Measurements from ENCODE around the gene HLF. TPM values are rescaled to one million over a fixed set of nuclear protein-coding genes. Genes with fewer than 3 reads are reported as not detected.

The HLF gene
- total RNA-seq, 1 donor from 2014 or later: 0.69 TPM

GRCh38 chr17:55259684-55260111, 5.1 kb upstream of the HLF start:
- ChIA-PET CTCF (no interaction called here), POLR2A (no interaction called here)
- DNase-seq (no peak), ATAC-seq (ENCODE audit: low read depth) (no peak)
- Mint-ChIP-seq H3K4me3 (no peak overlapping the region), H3K36me3 (ENCODE audit: low read depth) (no peaks in the 10 kb centered on the region), H3K4me1 (peaks cover 14% of the 10 kb centered on the region), H3K9me3 (peaks cover 8% of the 10 kb centered on the region), H3K27me3 (peaks cover 64% of the 10 kb centered on the region), H3K27ac (no peak overlapping the region)
- intact Hi-C loops (cut with micrococcal nuclease): loop anchor here (10.0 kb wide), 2 partner anchors 295 to 495 kb away; partner anchors contain the start of genes COX11, PCTP and STXBP4
- TF ChIP-seq CTCF (IDR thresholded peaks at IDR 0.05): no peak

GRCh38 chr17:55261311-55261710, 3.4 kb upstream of the HLF start:
- intact Hi-C loops (cut with micrococcal nuclease): loop anchor here (10.0 kb wide), 2 partner anchors 297 to 493 kb away; partner anchors contain the start of genes COX11, PCTP and STXBP4
- TF ChIP-seq CTCF (IDR thresholded peaks at IDR 0.05): no peak
- H3K27me3 Mint-ChIP-seq: peaks cover 65% of the 10 kb centered on the region
- CTCF ChIA-PET: no interaction called here
- H3K4me3 Mint-ChIP-seq: no peak overlapping the region
- H3K27ac Mint-ChIP-seq: no peak overlapping the region
- peaks cover 22% of the 10 kb centered on the region for H3K4me1 Mint-ChIP-seq
- ATAC-seq (ENCODE audit: low read depth) (no peak), DNase-seq (no peak)
- H3K36me3 Mint-ChIP-seq (ENCODE audit: low read depth): no peaks in the 10 kb centered on the region
- POLR2A ChIA-PET: no interaction called here
- H3K9me3 Mint-ChIP-seq: peaks cover 8% of the 10 kb centered on the region

- ATAC-seq (ENCODE audit: low read depth): no peak
- Mint-ChIP-seq H3K4me1 (peaks cover 22% of the 10 kb centered on the region), H3K27ac (no peak overlapping the region), H3K27me3 (peaks cover 79% of the 10 kb centered on the region), H3K9me3 (peaks cover 8% of the 10 kb centered on the region), H3K36me3 (ENCODE audit: low read depth) (no peaks in the 10 kb centered on the region), H3K4me3 (peak overlapping the region; percentile 64)
- ChIA-PET CTCF (no interaction called here), POLR2A (no interaction called here)
- DNase-seq: no peak
- intact Hi-C loops (cut with micrococcal nuclease): loop anchor here (1.0 to 10.0 kb wide), 3 partner anchors 25 to 491 kb away; partner anchors contain the start of genes COX11, PCTP and STXBP4
- no peak for TF ChIP-seq CTCF (IDR thresholded peaks at IDR 0.05)
Measured at GRCh38 chr17:55263569-55264277, 1.0 kb upstream of the HLF start.

GRCh38 chr17:55264278-55264644, 499 bp upstream of the HLF start:
- no peak for TF ChIP-seq CTCF (IDR thresholded peaks at IDR 0.05)
- H3K27ac Mint-ChIP-seq: no peak overlapping the region
- intact Hi-C loops (cut with micrococcal nuclease): loop anchor here (1.0 to 10.0 kb wide), 3 partner anchors 26 to 491 kb away; partner anchors contain the start of genes COX11, PCTP and STXBP4
- ATAC-seq (ENCODE audit: low read depth): no peak
- H3K4me3 Mint-ChIP-seq: peak overlapping the region; percentile 64
- H3K9me3 Mint-ChIP-seq: peaks cover 8% of the 10 kb centered on the region
- ChIA-PET CTCF (no interaction called here), POLR2A (interaction anchor here (1.9 kb wide), 1 partner anchor 26 kb away, joined by 7 read pairs; no protein-coding TSS in a partner anchor)
- H3K36me3 Mint-ChIP-seq (ENCODE audit: low read depth): no peaks in the 10 kb centered on the region
- peaks cover 22% of the 10 kb centered on the region for H3K4me1 Mint-ChIP-seq
- H3K27me3 Mint-ChIP-seq: peaks cover 80% of the 10 kb centered on the region
- no peak for DNase-seq

GRCh38 chr17:55265311-55266021, 706 bp downstream of the HLF start:
- H3K4me3 Mint-ChIP-seq: peak overlapping the region; percentile 56
- POLR2A ChIA-PET: interaction anchor here (0.6 to 1.9 kb wide), 3 partner anchors 27 to 29 kb away, joined by 3 to 7 read pairs (median 5); no protein-coding TSS in a partner anchor
- no peak for DNase-seq
- intact Hi-C loops (cut with micrococcal nuclease): loop anchor here (10.0 kb wide), 2 partner anchors 301 to 489 kb away; partner anchors contain the start of genes COX11, PCTP and STXBP4
- no peak overlapping the region for H3K27ac Mint-ChIP-seq
- peaks cover 8% of the 10 kb centered on the region for H3K9me3 Mint-ChIP-seq
- H3K27me3 Mint-ChIP-seq: peaks cover 80% of the 10 kb centered on the region
- CTCF ChIA-PET: interaction anchor here (0.8 kb wide), 1 partner anchor 172 kb away, joined by 3 read pairs; no protein-coding TSS in a partner anchor
- H3K4me1 Mint-ChIP-seq: peaks cover 22% of the 10 kb centered on the region
- no peak for TF ChIP-seq CTCF (IDR thresholded peaks at IDR 0.05)
- no peak for ATAC-seq (ENCODE audit: low read depth)
- H3K36me3 Mint-ChIP-seq (ENCODE audit: low read depth): no peaks in the 10 kb centered on the region
